DMS153 (cell line): ENCODE measurements around the gene GABRP.
"Not testable (repeated sequence)": the region's sequence is repeated elsewhere in the genome, so short reads cannot be mapped to it uniquely, and the experiment has no call there.

Experiments used
- DNase-seq: peaks from one replicate; lab custom pipeline; 2025; lab: John Stamatoyannopoulos, UW

GABRP gene, protein sequence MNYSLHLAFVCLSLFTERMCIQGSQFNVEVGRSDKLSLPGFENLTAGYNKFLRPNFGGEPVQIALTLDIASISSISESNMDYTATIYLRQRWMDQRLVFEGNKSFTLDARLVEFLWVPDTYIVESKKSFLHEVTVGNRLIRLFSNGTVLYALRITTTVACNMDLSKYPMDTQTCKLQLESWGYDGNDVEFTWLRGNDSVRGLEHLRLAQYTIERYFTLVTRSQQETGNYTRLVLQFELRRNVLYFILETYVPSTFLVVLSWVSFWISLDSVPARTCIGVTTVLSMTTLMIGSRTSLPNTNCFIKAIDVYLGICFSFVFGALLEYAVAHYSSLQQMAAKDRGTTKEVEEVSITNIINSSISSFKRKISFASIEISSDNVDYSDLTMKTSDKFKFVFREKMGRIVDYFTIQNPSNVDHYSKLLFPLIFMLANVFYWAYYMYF

DNA sequence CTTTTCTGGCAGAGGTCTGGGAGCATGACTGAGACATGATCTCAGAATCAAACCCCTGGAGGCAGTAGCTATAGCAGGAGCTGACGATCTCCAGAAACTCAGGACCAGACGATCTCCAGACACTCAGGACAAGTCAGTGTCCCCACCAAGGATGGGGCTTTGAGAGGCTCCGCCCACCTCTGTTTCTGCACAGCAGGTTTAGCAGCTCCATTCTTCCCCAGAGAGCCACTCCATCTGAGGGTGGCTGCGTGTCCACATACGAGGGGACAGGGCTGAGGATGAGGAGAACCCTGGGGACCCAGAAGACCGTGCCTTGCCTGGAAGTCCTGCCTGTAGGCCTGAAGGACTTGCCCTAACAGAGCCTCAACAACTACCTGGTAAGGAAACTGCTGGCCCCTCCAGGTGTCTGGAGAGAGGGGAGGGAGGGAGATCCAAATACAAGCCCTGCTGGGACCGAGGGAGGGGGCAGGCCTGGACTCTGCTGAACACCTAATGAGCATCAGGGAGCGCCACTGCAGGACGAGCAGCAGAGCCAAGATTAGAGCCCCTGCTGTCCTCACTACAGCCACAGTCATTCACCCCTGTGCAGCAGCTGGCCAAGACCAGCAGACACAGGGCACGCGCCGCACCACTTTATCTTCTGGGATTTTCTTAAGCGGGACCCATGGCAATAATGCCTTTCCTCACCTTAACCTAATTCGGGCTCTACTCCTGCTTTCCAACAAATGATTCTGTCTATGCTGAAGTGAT lies at the start of gene GABRP:
TSS of gene GABRP (plus strand) at position 228 of the 750 bp plus-strand sequence. CDS start 4,891 bp downstream, outside the sequence.
- DNase-seq = no peak

DNA sequence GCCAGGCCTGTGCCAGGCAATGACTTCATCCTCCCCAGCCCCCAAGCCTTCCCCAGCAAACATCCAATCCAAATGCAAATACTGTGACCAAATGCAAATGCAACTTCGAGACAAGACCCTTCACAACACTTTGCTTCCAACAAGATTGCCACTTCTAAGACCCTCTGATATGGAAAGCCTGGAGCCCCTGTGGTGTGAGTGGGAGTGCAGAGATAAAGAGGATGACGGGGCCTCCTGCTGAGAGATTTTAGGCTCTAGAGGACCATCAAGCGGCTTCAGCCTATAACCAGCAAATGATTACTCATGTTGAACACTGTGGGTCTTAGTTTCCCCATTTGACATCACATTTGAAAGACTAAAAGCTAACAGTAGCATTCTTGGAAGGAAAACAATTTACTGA lies 46.6 kb upstream of the GABRP start:
- DNase-seq = no peak

DNA sequence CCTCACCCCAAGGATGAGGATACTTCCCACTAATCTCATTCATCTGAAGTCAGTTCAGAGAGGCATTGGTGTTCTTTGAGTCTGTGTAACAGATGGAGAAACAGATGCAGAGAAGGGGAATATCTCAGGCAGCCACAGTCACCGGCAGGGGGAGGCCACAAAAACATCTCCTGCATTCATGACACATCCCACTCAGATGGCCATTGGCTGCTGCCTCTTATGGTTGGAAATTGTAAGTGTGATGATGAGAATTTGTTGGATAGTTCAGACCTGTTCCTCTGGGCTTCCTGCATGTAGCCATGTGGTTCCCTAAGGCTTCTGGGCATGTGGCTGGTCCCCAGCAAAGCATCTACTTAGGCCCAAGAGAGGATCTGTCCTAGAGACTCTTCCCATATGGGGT lies 45.9 kb upstream of the GABRP start:
- no peak for DNase-seq

DNA sequence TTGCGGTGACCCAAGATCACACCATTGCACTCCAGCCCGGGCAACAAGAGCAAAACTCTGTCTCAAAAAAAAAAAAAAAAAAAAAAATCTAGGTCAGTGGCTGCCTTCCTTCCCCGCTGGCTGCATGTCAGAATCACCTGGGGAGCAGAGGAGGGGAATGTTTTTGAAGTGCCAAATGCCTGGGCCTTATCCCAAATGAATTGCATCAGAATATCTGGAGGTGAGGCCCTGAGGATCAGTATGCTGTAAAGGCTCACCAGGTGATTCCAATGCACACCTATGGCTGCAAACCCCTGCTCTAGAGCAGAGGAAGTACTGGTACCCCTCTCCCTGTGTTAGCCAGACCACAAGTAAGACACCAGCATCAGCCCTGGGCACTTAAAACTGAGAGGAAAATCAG lies 44.7 kb upstream of the GABRP start:
- DNase-seq = no peak

DNA sequence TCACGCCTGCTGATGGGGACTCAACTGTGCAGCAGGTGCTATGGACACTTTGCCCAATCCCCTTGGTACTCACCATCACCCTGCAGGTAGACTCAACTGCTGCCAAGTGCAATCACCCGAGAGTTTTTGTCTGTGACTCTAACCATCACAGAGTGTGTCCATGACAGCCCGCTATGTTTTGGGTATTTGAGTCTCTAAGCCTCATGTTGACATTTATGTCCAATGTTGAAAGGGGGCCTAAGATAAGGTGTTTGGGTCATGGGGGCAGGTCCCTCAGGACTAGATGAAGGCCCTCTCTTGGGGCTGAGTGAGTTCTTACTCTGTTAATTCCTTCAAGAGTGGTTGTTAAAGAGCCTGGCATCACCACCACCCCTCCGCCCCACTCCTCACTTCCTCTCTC lies 44.1 kb upstream of the GABRP start:
- no peak for DNase-seq

DNA sequence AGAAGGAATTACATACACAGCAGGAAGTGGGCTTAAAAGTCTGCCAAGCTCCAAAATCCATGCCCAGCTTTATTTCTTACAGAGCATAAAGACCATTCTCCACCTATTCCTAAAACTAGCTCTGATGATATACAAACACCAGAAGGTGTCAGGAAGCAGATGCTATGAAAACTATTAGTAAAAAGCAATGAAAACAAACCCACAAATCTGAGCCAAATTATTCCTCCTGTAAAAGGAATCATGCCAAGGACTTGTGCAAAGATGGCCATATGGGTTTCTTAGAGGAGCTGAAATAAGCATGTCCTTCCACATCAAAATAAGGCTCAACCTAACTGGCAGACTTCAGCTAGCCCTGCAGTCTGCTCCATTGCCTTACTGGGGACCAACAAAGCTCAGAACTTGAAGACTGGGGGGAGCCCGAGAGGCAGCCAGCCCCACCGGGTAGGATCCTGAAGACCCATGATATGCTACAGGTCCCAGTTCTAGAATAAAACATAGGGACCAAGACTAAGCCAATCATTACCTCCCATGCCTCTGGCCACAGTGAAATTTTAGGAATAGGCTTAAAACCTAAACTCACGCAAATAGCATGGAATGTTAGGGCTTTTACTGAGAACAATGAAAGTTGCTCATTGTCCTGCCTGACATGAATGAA lies 42.8 kb upstream of the GABRP start:
- no peak for DNase-seq

DNA sequence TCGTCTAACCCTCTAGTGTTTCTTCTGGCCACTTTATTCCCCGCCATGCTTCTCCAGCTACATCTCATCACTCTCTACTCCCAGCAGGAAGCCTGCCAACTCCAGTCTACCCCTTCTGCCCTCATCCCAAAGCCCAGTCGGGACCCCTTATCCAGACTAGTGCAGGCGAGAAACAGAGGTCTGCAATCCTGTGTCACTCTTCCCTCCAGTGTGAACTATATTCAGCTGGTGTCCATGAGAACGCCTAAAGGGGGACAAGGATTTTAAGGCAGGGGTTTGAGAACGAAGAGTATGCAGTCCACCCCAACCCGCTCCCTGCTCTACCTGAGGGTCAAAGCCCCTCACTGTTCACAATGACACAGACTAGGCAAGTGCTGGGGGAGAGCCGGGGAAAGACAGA lies 41.7 kb upstream of the GABRP start:
- no peak for DNase-seq

DNA sequence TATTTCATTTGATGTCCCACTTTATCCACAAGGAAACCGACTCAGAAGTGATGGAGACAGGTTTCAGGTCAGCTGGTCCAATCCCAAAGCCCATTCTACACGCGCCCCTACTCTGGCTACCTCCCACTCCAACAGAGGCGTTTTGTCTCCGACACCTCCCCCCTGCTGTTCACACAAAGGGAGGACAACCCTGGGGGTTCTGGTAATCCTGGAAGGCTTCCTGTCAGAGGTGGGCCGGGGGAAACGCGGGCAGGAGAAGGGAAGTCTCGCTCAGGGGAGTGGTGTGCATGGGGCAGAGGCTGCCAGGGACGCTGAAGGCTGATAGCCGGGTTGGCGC lies 39.7 kb upstream of the GABRP start:
- DNase-seq = no peak

DNA sequence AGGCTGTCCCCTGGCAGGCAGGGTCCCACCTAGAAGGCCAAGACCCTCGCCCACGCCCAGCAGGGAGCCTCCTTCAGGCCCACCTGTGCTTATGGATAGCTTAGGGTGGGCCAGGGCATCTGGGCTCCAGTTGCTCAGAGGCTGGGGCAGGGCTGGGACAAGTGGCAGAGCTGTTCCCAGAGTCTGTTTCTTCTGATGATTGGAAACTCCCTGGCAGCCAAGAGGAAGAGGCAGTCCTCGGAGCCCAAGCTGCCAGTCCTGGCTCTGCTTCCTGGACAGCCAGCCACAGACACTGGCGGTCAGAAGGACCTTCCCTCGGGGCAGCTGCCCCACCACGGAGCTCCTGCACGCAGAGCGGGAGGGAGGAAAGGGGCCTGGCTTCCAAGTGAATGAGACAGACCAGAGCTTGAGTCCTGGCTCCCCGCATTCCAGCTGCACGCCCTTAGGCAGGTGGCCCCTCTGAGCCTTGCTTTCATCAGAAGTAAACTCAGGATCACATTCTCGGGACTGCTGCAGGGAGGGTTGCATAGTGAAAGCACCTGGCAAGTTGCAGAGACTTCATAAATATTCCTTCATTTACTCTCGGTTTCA lies 37.9 kb upstream of the GABRP start:
- no peak for DNase-seq

DNA sequence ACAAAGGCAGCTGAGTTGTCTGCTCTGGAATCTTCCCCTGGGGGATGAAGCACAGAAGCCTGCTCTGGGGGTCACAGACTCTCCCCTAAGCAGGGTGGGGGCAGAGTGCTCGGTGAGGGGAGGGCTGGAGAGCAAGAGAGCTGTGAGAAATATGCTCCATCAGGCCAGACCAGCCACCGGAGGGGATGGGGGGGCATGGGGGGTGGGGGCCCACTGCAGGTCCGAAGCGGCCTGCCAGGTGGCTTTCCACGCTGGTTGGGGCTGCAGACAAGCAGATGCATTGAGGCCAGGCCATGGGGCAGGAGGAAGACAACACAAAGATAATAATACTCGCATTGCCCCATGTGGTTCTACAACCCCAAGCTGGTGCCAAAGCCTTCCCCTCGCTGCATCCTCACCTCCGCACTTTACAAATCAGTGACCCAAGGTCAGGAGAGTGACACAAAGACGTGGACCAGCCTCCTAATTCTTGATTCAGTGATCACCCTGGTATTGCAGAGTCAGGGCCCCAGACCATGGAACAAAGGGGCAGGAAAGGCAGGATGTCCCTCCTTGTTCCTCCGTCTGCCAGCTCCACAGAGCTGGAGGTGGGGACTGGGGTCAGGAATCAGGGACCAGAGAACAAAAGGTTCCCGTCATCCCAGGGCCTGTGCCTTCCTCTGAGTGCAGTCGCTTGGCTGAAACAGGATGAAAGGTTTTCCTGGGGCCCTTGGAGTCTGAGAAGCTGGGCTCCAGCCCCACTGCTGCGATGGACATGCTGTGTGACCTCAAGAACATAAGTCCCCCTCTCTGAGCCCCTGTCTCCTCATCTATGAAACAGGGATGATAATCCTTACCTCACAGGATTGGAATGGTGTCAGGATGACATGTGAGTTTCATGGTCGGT lies 37.2 kb upstream of the GABRP start:
- DNase-seq = no peak

DNA sequence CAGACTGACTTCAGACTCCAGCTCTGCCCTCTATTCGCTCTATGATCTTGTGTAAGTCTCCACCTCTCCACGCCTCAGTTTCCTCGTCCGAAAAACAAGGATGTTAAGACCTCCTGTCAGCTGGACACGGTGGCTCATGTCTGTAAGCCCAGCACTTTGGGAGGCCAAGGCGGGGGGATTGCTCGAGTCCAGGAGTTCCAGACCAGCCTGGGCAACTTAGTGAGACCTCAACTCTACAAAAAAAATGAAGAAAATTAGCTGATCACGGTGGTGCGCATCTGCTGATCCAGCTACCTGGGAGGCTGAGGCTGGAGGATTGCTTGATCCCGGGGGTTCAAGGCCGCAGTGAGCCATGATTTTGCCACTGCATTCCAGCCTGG lies 36.6 kb upstream of the GABRP start:
- DNase-seq = no peak

DNA sequence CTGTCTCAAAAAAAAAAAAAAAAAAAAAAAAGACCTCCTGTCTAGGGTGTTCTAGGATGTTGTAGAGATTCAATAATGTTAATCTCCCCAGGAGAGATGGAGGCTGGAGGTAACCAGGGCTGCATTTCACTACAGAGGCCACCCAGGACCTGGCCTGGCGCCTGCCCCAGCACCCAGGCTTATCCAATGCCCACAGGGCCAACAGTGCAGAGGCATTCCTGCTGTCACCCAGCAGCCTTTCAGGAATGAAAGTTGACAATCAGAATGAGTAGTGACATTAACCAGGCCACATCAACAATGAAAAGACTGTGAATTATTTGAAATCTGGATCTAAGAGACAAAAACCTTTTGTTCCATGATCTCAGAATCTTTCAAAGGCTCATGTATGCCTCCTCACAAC lies 36.2 kb upstream of the GABRP start:
- no peak for DNase-seq

DNA sequence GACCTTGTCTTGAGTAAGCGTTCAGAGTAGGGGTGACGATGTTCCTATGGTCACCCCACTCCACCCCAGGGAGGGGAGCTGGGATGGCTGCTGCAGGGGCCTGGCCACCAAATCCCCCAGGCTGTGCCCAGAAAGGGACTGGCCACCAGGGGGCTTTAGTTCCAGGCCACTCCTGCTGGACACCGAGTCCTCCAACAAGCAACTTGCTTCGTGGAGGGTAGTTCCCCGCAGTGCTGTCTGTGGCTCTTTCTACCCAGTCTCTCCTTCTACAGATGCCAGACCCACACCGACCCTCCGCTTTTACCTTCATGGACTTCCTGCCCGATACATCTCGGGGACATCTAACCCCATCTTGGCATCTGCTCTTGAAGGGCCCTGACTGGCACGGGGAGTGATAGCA lies 35.7 kb upstream of the GABRP start:
- DNase-seq = no peak

DNA sequence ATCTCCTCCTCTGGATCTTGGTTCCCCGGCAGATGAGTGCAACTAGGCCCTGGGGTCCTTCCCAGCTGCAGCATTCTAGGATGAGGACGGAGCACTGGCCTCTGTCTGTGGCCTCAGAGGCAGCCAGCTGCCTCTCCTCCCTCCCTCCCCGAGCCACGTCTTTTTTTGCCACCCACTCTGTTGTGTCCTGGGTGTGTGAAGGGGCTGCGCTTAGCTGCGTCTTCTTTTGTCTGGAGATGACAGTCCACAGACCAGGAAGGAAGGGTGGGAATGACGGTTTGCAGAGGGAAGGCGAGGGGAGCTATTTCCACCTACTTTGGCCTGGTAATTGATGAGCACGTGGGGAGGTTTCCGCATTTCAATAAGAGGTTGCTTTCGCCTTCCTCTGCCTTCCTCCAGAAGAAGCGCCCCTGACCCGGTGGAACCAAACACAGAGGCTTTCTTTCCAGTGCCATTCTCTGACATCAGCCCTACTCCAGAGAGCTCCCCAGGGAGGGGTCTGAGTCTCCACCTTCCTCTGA lies 34.5 kb upstream of the GABRP start:
- no peak for DNase-seq

DNA sequence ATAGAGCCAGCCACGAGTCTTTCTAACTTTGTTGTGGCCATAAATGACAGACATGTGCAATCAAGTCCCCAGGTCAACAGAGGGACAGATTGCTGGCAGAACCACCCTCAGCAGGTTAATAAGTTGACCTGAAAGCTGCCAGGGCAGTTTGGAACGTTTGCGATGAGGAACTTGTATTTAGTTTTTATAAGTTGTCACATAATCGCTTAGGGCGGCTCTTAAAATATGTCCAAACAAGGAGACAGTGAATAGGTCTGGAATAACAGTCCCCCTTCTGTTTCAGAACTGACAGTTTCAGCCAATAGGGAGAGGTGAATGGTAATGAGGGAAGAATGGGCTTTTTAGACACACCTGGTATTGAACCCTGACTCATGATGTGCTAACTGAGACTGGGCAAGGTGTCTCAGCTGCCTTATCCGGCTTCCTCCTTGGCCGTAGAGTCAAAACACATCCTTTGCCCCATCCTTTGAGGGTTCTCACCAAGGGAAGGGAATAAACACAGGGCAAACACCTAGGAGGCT lies 33.6 kb upstream of the GABRP start:
- DNase-seq = no peak

DNA sequence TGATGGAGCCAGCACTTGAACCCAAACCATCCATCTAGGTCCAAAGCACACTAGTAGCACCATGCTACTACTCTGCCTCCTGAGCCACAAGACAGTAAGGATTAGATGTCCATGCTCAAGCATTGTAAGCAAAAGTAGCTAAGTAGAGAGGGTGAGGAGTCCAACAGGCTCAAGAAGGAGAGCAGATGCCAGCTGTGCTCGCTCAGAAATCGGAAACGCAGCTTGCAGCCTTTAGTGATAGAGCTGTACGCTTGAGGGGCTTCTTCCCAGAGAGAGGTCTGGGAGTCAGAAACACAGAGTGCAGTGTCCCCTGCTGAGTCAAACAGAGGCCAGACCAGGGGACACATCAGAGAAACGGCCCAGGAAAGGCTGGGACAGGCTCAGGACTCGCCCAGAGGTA lies 32.7 kb upstream of the GABRP start:
- DNase-seq = no peak

DNA sequence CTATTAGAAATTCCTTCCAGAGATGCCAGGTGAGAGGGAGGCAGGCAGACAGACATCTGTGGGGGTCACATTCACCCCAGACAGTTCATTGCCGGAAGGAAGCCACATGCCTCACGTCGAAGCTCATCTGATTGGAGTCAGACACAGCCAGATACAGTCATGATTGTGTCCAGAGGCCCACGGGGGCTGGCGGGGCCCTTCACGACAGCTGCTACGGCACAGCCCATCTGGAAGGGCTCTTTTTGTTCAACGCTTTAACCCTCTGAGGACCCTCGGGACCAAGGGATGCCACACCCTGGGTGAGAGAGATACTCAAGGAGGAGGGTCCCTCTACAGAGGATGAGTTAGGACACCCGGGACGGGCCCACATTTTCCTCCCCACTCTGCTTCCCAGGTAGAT lies 31.9 kb upstream of the GABRP start:
- DNase-seq = no peak

DNA sequence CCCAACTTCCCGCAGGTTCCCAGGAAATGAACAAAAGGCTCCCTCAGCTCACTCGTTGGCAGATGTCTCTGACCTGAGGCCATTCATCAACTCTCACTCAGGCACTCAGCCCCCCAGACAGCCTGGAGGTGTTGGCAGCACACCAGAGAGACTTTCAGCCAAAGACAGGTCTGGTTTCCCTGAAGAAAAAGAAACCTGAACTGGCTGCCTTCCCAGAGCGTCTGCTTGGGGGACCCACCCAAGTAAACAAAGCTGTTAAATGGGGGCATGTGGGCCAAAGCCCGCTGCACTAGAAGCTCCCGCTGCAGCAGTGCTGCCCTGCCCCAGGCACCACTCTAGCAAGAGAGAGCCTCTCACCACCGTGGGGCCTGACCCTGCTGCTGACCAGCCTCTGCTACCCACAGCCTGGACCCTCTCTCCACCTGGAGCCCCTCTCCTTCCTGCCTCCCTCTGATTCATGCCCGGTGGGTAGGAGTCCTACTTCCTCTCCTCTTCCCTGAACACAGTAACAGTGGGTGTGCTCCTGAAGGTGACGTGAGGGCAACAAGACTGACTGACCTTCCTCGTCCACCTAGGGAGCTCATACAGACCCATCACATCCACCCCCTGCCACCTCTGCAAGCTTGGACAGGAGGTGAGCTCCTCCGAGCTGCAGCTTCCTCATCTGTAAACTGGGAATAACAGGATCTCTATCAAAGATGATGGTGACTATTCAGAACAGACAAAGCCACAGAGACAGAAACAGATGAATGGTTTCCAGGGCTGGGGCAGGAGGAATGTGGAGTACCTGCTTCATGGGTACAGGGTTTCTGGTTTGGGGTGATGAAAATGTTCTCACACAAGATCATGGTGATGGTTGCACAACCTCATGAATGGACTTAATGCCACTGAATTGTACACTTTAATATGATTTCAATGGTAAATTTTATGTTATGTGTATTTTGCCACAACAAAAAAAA lies 31.0 kb upstream of the GABRP start:
- DNase-seq = no peak

DNA sequence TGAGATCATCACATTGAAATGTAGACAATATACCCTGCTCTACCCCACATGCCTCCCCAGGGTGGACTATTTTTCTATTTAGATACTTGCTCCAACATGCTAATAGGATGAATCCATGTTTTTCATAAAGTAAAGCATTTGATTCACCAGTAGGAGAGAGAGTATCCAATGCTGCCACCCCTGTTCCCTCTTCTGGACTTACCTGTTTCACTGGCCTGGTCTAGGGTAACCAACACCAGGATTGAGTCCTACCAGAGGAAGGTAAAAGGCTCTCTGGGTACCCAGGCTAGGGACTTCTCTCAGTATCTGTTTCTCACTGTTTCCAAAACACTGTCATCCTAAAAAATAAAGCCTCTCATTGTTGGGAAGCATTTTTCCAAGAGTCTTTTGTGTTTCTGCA lies 30.2 kb upstream of the GABRP start:
- DNase-seq = no peak

DNA sequence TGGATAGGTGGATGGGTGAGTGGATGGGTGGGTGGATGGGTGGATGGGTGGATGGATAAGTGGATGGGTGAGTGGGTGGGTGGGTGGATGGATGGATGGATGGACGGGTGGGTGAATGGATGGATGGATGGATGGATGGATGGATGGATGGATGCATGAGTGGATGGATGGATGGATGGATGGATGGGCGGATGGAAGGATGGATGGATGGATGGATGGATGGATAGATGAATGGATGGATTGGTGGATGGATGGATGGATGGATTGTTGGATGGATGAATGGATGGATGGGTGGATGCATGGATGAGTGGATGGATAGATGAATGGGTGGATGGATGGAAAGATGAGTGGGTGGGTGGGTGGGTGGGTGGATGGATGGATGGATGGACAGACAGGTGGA lies 29.0 kb upstream of the GABRP start:
- not testable (repeated sequence) for DNase-seq
